Stimulated activated CD4-positive, alpha-beta T cell treated with anti-CD3 and anti-CD28 coated beads, Interleukin-15, amount 100 ng/mL, for 24 hours (primary cell): Measurements from ENCODE around the gene LLGL2.
"Not testable (repeated sequence)": the region's sequence is repeated elsewhere in the genome, so short reads cannot be mapped to it uniquely, and the experiment has no call there.

Experiments used
- DNase-seq: peaks from one replicate; pipeline ENCODE4 v3.0.0-alpha.2; 2020

The LLGL2 gene

DNA sequence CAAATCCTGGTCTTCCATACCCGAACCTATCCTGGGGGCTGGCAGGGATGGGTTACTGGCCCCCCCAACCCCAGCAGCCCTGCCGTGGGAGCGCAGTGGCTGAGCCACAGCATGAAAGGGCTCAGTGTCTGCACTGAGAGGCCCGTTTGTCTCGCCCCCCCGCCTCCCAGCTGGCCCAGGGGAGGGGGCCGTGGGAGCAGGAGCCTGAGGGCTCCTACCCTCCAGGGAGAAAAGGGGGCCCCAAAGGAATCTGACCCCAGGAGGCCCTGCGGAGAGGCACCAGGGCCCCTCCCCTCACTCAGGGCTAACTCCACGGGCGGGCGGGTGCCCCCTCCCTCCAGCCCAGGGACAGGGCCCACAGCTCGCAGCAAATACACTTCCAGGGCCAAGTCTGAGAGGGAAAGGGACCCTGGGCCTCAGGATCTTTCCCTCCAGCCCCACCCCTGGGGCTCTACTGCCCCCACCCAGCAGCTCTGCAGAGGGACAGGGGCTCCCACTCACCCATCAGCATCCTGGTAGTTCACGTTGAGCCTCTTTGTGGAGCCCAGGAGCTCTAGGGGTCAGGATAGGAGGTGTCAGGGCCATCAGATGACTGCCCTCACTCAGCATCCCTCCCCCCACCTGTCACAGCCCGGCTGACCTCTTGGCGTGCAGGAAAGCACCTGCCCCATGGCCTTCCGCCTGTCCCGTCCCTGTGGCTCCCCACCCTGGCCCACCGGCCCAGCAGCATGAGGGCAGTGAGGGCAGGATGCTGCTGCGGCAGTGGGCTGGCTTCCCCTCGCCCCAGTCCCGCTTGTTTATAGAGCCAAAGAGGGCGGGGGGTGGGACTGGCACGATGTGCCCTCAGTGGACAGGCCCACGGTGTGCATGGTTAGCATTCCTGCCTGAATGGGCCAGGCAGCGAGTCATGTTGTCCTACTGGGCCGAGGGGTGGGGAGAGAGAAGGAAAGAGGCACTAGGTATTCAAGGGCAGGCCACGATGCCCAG lies 17.5 kb upstream of the LLGL2 start:
- DNase-seq: no peak

DNA sequence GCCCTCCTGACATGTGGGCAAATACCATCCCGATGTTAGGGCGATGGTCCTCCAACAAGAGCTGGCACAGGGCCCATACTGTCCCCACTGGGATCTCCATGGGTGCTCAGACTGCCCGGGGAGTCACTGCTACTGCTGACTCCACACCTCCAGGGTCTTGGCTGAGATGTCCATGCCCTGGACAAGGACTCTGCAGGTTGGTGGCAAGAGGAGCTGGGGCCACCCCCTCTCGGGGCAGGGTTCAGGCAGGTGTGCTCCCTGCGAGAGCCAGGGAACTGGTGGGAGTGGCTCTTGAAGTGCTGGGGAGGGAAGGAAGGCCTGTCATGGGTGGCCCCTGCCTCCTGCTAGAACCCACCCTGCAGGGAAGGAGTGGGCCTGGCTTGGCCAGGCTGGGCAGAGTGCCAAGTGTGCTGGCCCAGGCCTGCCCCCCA lies 16.6 kb upstream of the LLGL2 start:
- no peak for DNase-seq

DNA sequence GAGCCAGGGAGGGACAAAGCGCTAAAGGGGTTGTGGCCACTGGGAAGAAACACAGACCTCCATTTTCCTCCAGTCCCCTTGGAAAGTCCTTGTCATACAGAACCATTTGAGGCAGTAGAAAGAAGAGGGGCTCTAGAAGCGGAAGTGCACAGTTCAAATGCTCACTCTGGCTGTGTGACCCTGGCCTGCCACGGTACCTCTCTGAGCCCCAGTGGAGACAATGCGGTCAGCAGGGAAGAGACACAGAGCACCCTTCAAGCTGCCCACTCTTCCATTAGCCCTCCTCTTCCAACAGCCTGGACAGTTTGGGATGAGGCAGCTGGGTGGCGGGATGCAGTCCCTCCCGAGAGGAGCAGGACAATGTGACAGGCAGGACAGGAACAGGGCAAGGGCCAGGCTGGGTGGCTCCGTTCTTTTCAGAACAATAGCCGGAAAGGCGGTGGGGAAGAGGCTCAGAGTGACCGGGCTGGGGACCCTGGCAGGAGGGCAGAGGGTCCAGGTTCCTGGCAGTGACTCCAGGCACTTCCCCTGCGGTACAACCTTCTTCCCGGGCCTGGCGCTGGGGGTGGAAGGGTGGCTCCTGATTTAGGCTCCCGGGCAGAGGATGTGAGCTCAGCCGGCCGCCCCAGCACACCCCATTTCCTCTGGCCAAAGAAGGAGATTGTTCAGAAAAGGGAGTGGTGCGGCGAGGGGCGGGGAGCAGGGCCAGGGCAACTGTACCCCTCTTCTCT lies 15.8 kb upstream of the LLGL2 start:
- DNase-seq: no peak

DNA sequence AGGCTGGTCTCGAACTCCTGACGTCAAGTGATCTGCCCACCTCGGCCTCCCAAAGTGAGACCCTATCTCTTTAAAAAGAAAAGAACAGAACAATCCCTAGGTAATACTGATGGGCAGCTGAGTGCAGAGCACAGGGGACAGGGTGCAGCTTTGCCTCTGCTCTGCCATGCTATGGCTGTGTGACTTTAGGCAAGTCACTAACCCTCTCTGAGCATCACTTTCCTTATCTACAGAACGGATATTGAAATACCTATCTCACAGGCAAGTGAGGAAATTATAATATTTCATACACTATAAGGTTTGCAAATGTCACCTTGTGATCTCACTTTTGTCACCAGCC lies 14.3 kb upstream of the LLGL2 start:
- no peak for DNase-seq

DNA sequence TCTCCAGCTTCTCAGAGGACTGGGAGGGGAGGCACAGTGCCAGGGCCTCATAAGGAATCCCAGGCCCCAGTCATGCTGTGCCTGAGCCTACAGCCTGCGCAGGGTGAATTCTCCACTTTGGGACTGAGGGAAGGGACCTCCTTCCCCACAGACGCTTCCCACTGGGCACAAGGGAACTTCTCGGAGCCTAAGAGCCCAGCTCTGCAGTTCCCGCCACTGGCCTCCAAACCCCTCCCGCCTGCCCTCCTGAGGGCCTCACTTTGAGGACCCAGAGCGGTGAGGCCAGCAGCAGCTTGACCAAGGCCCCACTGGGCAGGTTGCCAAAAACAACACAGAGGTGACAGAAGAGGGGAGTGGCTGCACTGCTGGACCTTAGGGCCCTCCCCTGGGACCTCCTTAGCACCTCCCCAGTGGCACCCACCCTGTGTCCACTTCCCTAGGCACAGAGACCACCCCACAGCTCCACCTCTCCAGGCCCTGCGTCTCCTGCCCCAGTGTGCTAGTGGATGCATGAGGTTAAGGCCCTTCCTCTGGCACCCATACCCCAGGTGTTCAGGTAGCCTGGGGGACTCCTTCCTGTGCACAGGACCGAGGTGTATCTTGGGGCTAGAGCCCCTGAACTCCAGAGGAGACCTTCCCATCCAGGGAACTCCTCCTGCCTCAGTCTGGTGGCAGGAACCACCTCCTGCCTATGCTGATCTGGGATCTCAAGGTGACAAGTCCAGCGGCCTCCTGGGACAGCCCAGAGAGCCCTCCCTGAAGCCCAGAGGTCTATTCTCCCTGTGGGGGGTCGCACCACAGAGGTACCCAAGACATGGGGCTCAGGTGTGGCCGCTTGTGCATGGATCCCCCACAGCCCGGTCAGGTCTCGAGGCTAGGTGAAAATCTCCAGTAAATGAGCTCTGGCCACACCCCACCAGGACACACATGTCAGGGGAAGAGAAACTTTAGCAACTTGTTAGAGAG lies 13.6 kb upstream of the LLGL2 start:
- no peak for DNase-seq

DNA sequence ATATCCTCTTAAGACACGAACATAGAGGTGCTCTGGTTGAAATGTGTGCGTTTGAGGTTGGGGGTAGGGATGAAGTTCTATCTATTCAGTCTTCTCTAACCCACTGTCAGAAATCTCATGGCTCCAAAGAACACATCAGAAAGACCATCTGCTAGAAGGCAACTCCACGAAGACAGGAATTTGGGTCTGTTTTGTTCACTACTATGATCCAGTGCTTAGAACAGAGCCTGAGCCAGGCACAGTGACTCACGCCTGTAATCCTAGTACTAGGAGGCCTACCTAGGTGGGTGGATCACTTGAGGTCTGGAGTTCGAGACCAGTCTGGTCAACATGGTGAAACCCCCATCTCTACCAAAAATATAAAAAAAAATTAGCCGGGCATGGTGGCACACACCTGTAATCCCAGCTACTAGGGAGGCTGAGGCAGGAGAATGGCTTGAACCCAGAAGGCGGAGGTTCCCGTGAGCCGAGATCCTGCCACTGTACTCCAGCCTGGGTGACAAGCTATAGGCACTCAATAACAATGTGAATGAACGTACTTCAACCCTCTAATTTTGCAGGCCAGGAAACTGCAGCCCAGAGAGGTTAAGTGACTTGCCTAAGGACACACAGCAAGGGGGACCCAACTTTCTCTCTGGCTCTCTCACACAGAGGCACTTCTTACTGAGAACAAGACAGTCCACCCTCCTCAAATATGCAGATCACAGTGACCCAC lies 12.4 kb upstream of the LLGL2 start:
- DNase-seq: no peak

DNA sequence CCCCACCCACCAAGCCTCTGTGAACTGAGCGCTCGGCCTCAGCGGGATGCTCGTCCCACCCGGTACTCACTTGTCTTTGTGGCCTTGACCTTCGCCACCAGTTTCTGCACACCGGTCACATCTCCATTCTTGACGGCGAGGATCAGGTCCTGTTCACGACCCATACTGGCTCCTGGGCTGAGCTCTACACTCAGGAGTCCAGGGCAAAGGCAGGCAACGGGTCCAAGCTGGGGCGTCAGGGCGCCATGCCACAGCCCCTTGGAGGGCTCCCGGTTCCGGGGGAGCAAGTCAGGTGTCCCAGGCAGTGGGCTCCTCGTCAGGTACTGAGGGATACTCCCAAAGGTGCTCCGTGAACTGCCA lies 11.9 kb upstream of the LLGL2 start:
- DNase-seq: no peak

DNA sequence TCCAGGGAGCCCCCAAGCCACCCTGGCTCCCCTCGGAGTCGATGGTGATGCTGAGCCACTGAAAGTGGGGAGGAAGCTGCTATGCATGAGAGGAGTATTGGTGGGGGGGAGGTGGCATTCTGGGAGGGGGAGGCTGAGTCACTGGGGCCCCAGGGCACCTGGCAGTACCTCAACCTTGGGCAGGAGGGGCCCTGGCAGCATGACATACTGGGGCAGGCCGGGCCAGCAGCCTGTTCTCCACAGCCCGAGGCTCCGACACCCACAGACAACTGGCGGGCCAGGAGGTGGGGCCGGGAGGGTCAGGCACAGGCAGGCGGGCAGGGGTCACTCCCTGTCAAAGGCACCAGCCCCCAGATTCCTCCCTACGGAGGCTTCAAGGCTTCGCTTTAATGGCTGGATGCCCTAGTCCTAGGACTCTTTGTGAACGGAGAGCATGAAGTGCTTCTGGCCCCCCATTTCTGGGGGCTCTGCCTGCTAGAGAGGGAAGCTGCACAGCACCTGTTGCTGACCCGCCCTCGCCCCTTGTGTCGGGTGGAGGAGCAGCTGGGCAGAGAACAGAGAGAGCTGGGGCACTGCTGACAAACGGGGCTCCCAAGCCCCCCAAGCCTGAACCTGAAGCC lies 11.1 kb upstream of the LLGL2 start:
- DNase-seq: no peak

DNA sequence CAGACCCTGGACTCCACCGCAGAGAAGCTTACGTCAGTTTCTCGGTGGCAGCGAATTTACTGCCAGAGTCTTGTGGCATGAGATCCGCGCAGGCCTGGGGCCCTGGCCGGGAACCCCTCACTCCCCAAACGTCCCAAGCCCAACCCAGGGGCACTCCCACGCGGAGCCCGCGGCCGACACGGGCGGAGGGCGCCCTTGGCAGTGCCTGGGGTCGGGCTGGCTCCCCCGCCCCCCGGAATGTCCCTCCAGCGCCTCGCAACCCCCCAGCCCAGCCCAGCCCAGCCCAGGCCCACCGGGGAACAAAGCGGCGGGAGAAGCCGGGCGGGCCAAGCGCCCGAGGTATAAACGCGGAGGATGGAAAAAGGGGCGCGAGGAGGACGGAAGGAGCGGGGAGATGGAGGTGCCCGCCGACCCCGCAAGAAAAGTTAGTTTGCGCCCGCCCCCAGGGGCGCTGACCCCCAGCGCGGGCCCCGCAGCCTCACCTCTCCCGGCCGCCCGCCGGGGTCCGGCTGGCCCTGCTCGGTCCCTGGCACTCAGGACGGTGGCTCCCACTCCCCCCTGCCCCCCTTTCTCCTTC lies 10.5 kb upstream of the LLGL2 start:
- peak; percentile 32 for DNase-seq

DNA sequence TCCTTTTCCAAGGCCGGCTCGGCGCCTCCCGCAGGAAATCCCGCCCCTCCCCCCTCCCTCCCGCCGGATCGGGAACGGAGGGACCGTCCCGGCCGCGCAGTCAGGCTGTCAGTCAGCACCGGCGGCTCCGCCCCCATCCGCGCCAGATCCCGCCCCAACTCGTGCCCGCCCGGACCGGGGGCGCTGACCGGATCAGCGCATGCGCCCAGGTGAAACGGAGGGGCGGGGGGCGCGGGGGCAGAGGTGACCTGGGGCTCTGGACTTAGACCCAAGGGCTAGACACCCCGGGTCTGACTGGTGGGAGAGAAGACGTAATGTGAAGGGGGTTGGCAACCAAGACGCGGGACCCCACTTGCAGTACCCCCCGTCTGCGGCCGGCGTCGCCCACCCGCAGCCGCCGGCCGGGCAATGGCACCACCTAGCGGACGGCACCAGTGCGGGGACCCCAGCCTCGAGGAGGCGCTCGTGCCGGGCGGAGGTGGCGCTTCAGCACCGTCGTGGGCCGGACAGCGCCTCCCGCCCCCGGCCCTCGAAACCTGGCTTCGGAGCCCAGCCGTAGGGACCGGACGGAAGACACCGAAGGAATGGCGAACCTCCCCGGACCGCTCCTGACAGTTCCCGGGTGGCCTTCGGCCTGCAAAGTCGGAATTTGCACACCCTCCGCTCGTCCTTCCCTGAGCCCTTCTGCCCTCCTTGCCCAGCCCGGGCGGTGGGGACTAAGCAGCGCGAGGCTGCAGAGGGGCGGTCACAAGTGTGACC lies 9.8 kb upstream of the LLGL2 start, which contains the start of gene CASKIN2:
Gene CASKIN2, minus strand, starts transcription at position 42 of the 759 bp plus-strand sequence. CDS start 1,733 bp downstream, outside the sequence.
- DNase-seq: peak; percentile 94

DNA sequence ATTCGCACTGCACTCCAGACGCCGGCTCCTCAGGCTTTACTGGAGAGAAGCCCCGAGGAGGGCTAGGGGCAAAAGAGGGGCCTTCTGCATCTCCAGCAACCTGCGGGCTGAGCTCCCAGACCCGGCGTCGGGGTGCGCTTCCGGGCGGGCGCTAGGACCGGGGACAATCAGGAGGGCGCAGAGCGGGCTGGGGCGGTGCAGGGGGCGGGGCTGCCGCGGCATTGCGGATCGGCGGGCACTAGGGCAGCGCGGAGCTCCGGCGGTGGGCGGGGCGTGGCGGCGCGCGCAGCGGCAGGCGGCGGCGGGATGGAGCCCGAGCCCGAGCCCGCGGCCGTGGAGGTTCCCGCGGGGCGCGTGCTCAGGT lies 9.3 kb upstream of the LLGL2 start, which contains the start of gene TSEN54:
Gene TSEN54, plus strand, starts transcription at position 274 of the 364 bp plus-strand sequence. Its CDS starts 33 bp downstream, at position 307.
- peak; percentile 98 for DNase-seq

DNA sequence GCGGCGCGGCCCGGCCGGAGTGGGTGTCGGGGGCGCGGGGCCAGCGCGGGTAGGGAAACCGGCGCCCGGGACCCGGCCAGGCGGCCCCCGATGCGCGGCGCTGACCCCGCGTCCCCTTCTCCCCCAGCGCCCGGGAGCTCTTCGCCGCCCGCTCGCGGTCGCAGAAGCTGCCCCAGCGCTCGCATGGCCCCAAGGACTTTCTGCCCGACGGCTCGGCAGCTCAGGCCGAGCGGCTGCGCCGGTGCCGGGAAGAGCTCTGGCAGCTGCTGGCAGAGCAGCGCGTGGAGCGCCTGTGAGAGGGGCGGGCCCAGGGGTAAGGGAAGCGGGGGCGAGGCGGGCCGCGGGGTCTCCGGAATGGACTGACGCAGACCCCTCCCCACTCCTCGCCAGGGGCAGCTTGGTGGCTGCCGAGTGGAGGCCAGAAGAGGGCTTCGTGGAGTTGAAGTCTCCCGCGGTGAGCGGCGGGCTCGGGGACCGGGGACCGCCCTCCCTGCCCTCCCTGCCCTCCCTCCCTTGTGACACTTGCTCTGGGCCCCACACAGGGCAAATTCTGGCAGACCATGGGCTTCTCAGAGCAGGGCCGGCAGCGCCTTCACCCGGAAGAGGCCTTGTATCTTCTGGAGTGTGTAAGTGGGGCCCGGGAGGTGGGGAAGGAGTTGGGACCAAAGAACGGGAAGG lies 8.7 kb upstream of the LLGL2 start:
- DNase-seq: peak; percentile 57

DNA sequence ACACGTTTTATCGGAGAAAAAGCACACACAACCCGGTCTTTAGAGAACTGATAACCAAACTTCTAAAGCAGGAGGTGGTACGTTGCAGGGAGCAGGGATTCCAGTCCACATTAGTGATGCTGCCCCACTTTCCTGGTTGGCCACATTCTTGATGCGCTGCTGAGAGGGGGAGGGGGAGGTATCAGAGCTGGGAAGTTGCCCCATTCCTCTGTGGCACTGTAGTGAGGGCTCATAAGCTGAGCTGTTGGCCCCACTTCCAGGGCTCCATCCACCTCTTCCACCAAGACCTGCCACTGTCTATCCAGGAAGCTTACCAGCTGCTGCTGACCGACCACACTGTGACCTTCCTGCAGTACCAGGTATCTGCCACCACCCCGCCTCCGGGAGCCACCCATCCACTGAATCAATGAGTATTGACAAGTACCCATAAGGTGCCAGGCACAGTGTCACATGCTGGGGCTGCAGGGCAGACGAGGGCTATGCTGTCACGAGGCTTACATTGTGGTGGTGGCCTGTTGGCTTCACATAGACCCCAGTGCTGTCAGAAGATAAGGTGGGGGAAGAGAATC lies 8.1 kb upstream of the LLGL2 start:
- peak; percentile 61 for DNase-seq

DNA sequence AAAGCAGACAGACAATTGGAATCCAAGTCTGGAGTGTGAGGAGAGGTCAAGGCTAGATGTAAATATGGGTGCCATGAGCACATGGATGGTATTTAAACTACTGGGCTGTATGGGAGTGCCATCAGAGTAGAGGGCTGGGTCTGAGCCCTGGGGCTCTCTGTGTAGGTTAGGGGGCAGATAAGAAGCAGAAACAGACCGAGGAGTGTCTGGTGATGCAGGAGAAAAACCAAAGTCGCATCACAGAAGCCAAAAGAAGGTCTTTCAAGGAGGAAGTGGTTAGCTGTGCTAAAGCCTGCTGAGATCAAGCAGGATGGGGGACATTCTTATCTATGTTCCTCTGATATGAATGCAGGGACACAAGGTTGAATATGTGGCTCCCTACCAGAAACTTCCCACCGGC lies 7.3 kb upstream of the LLGL2 start:
- DNase-seq: no peak

DNA sequence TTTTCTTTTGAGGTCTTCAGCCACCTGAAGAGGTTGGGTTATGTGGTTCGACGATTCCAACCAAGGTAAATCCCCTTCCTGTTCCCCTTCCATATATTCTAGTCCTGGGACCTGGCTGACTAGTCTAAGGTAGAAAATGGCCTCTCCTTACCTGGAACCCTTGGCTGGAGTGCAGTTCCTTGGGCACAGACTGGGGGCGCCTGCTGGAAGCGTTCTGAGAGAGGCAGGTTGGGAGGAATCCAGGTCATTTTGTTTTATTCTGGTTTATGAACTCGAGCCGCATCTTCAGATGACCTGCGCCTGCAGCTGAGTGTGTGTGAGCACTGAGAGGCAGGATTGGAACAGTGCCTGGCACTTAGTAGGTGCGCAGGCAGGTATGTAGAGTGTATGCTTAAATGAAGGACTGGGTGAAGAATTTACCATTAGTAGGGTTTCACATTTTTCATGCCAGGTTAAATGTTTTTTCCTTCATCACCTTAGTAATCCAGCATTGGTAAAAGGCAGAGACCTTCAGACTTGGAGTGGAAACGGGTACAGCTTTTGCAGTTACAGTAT lies 6.4 kb upstream of the LLGL2 start:
- no peak for DNase-seq

DNA sequence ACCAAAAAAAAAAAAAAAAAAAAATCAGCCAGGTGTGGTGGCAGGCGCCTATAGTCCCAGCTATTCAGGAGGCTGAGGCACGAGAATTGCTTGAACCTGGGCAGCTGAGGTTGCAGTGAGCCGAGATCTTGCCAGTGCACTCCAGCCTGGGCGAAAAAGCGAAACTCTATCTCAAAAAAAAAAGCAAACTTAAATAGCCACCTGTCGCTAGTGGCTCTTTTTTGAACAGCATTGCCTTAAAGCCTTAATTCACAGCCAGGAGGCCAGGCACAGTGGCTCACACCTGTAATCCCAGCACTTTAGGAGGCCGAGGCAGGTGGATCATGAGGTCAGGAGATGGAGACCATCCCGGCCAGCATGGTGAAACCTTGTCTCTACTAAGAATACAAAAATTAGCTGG lies 5.1 kb upstream of the LLGL2 start:
- DNase-seq: not testable (repeated sequence)

DNA sequence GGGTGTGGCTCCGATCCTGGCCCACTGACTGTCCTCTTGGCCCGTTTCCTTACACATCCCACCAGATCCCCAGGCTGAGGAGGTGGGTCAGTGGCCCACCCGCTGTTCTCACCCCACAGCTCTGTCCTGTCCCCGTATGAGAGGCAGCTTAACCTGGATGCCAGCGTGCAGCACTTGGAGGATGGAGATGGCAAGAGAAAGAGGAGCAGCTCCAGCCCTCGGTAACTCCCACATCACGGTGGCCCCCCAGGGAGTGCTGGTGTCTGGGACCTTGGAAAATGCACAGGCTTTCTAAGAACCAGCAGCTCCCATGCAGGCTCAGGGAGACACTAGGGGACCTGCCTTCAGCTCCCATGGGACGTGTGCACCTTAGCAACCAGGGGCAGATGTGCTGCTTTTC lies 4.2 kb upstream of the LLGL2 start:
- no peak for DNase-seq

DNA sequence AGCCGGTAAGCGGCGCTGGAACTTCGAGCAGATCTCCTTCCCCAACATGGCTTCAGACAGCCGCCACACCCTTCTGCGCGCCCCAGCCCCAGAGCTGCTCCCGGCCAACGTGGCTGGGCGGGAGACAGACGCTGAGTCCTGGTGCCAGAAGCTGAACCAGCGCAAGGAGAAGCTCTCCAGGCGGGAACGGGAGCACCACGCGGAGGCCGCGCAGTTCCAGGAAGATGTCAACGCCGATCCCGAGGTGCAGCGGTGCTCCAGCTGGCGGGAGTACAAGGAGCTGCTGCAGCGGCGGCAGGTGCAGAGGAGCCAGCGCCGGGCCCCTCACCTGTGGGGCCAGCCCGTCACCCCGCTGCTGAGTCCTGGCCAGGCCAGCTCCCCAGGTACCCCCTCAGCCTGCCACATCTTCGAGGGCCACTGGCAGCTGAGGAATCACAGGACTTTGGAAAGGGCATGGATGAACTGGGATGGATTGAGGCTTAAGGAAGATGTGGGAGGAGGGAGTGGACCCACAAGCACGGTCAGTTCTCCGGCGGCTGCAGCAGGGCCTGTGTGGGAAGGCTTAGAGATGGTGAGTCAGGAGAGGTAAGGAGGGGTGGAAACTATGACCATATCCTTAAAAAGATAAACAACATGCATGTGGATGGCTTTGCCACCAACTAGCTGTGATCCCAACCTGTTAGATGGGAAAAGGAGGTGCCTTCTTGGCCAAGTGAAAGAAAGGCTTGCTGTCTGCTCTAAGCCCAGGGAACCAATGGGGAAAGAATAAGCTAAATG lies 3.4 kb upstream of the LLGL2 start:
- no peak for DNase-seq
